ENCODE measurements around the gene DCLK2.
"Not testable (repeated sequence)": the region's sequence is repeated elsewhere in the genome, so short reads cannot be mapped to it uniquely, and the experiment has no call there.

DCLK2 gene

GRCh38 chr4:150158041-150158440 is 79.8 kb downstream of the DCLK2 start:
- DNase-seq, result no peak

DNA sequence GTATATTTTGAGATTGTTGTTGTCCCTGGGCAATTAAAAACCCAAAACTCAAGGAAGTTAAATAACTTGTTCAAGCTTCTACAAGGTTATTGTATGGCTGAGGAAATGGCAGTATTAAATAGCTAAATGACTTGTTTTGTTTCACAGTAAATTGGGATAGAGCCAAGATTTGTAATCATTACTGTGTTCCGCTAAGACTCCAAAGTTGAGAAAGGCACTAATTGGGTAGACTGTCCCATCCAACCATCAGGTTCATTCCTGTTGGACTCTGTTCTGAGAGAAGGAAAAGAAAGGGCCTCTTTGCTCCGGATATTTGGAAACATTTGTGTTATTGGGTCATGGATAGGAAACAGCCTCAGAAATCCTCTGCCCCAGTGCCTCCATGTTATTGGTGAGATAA is 82.2 kb downstream of the DCLK2 start:
- DNase-seq, result no peak

GRCh38 chr4:150161109-150161508 is 82.9 kb downstream of the DCLK2 start:
- no peak for DNase-seq

DNA sequence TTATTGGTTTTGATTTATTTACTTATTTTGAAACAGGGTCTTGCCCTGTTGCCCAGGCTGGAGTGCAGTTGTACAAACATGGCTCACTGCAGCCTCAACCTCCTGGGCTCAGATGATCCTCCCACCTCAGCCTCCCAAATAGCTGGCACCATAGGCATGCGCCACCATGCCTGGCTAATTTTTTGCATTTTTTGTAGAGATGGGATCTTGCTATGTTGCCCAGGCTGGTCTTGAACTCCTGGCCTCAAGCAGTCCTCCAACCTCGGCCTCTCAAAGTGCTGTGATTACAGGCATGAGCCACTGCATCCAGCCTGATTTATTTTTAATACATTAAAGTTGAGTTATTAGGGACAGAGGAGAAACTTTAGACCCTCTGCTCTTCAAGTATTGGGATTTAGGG is 83.8 kb downstream of the DCLK2 start:
- DNase-seq, result not testable (repeated sequence)

DNA sequence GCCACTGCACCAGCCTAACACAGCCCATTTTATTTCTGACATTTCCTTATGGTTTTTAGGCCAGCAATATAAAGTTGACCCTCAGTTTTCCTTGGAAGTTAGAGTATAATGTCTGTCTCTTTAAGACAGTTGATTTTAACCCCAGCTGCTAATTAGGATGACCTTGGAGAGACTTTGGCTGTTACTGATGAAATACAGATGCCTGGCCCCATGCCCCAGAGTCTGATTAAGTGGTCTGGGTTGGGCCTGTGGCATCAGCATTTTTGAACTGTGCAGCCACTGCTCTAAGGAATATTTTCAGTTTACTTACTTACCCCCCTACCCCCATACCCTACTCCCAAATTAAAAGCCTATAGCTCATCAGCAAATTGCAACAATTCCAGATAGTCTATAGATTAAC is 85.8 kb downstream of the DCLK2 start:
- no peak for DNase-seq

GRCh38 chr4:150164956-150165629 is 86.8 kb downstream of the DCLK2 start:
- no peak for DNase-seq

DNA sequence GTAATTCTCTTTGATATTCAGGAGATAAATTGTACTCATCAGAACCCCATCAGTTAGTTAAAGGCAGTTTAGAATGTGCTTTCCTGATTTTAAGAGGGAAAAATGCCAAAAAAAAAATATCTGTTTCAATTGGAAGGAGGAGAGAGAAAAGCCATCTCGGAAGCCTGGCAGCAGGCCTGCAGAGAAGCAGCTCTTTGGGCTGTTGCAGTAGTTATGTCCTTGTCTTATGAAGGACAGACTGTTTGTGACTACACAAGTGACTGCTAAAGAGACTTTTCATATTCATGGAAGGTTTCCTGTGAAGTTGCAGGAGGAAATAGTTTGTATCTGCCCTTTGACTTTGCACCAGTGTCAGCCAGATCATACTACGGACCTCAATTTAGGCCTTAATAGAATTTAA is 88.8 kb downstream of the DCLK2 start:
- no peak for DNase-seq

DNA sequence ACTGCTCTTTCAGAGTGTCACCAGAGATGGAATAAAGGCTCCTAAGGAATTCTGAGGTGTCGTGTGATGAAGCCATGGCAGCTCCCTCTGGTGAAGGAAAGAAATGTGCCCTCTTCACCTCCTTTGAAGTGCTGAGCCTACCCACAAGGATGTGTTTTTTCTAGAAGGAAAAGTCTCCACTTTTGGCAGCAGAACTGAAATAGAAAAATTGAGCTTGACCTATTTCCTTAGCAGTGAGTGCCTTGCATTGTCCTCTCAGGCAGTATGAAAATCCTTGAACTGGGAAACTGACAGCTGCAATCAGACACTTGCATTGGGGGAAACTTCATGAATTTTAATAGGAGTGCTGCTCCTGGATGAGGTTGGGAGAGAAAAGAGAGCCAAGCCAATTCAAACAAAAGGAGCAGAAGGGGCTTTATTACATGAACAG is 95.2 kb downstream of the DCLK2 start:
- DNase-seq, result no peak

DNA sequence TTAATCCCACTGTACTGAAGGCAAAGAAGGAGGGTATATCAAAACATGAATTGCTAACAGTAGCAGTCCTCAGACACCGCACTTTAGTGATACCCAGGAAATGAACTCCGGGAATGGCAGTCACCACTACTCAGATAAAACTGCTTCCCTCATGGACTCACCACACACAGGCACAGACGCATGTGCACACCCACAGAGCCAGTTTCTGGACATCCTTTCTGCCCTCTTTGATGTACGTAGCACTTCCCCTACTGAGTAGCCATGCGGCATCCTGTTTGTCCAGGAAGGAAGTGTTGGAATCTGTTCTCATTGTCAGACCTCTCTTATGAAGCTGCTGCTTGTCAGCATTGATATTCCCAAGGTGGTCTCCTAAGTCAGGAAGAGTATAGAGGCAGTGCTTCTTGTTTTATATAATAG is 95.7 kb downstream of the DCLK2 start:
- DNase-seq, result no peak

DNA sequence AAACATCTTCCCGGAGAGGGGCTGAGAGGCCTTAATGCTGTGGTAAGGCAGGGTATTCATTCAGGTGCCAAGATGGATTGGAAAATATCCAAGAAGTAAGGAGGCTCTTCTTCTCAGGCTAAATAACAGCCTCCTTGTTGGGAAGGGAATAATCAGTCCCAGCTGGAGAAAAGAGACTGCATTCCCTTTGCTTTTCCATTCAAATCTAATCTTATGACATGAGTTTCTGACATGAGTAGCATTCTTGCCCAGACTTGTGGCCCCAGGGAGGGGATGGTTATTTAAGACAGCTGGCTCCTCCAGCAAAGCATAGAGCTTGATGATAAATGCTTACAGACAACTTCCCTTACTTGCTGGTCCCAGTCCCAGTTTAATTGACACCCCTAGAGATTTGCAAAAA is 98.3 kb downstream of the DCLK2 start:
- no peak for DNase-seq

DNA sequence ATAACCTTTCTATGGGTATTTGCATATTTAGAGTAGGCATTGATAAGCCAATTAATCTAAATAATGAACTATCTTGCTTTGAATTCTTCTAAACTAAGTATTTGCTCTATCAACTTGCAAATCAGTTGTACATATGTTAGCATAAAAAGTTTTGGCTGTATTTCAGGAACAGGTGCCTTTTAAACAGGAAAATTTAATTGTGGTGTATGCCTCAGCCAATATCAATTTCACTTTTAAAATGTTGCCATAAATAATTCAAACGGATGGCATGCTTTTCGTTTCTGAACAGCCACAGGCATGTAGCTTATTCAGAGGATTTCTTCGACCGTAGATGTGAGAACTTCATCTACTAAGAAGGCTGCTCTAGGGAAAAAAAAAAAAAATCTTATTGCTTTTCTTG is 99.9 kb downstream of the DCLK2 start:
- no peak for DNase-seq

- no peak for DNase-seq
These were observed 103.3 kb downstream of the DCLK2 start for GRCh38 chr4:150181536-150181935.

- no peak for DNase-seq
These were observed 104.5 kb downstream of the DCLK2 start for GRCh38 chr4:150182794-150183193.

- DNase-seq, result not testable (repeated sequence)
These were observed 106.8 kb downstream of the DCLK2 start for GRCh38 chr4:150185033-150185432.

- no peak for DNase-seq
These were observed 114.7 kb downstream of the DCLK2 start for GRCh38 chr4:150192986-150193385.

GRCh38 chr4:150197256-150197655 is 119.0 kb downstream of the DCLK2 start:
- DNase-seq, result not testable (repeated sequence)

- DNase-seq, result no peak
These were observed 120.8 kb downstream of the DCLK2 start for GRCh38 chr4:150199056-150199455.

- DNase-seq, result no peak
These were observed 126.8 kb downstream of the DCLK2 start for GRCh38 chr4:150205016-150205415.

DNA sequence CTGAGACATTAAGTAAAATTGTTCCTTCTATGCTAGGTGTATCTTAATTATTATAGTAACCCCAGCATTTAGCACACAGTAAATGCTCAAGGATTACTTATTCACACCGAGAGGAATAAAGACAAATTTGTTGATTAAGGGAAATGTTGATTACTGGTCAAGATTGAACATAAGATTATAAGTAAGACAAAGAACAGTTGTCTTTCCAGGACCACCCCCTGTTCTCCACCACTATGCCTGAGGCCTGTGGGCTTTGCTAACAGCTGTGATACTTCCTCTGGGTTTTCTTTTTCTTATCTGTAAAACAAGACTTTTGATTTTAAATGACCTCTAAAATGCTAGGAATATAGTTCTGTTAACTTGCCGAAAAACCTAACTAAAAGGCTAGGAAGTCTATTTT is 128.0 kb downstream of the DCLK2 start:
- no peak for DNase-seq

GRCh38 chr4:150206954-150207353 is 128.7 kb downstream of the DCLK2 start:
- no peak for DNase-seq

DNA sequence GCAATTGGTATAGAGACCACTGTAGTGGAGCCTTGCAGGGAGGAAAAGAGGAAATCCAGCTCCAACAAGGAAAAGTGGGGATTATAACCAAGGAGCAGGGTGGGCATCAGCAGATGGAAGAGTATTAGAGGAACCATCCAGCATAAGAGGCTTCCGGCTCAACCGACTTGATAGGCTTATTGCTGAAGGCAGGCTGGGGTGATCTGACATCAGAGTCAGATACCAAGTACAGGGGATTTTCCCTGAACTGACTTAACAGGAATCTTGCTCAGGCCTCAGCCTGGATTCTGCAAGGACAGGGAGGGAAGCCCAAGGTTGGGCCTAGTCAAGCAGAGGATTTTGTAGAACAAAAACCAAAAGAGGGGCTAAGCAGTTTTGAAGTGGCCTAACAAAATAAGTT is 129.6 kb downstream of the DCLK2 start:
- no peak for DNase-seq

DNA sequence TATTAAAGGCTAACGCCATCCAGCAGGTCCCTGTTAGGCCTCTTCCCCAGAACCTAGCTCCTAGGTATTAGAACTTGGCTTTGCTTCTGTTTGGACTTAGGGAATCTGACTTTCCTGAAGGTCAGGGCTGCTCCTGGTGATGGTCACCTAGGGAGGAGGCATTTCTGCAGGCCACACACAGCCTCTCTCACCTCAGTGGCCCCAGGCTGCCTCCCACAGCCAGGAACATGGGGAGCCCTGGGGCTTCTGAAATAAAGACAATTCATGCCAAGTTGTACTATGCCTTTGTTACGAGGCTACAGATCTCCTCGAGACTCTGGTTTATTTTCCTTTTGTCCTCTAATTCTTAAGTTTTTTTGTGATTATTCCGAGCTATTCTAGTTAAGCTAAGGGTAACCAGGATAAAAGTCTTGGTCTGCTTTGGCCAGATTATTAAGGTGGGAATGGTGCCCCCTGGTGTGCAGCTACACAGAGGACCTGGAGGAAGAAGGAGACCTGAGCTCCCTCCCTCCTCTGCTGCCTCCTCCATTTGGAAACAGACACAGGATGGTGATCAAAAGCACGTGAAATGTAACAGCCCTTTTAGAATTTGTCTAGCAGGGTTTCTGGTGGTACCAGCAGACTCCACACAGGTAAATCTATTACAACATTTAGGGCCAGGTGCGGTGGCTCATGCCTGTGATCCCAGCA is 131.0 kb downstream of the DCLK2 start:
- DNase-seq, result no peak

GRCh38 chr4:150211016-150211415 is 132.8 kb downstream of the DCLK2 start:
- DNase-seq, result no peak

DNA sequence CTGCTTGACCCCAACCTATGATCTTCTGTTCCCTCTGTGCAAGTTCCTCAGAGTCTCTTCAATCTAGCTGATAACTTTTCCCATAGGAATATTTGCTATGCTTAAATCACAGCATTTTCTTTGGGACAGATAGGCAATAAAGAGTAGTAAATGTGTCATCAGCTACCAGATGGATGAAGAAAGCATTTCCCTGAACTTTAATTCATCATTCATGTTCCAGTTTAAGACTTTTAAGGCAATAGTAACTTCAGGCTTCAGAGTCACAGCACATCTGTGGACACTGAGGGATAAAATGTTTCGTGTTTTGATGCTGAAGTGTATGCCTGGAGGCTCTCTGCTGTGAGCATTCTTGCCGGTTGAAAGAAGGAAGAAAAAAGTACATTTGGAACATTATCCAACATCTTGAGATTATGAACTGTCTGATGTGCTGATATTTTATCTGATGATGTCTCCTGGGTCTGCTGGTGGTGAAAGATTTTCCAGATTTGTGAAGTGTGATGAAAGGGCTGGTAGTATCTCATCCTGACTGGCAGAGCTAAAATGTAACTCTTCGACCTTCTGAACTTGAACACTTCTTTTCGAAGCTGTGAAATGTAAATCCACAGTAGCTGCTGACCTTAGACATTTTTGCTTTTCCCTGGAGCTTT is 133.7 kb downstream of the DCLK2 start:
- DNase-seq, result no peak
